A673 (cell line): ENCODE results near the gene PARD3. TPM values are rescaled to one million over a fixed set of nuclear protein-coding genes. Genes with fewer than 3 reads are reported as not detected.

Experiments used
- BruUV-seq: library from RNA; stranded (reverse); fragments of 400-500 nt; replicated peaks from 2 replicates; lab custom pipeline; 2021; lab: Mats Ljungman, UMichigan
- CTCF ChIA-PET: fragments of 300-600 bp; sonication (Branson Sonifier 250); formaldehyde crosslinking; loops from one replicate; lab custom pipeline; 2022; ENCODE audit warnings: antibody characterized with exemption; lab: Charles Lee
- POLR2A ChIA-PET: fragments of 300-600 bp; sonication (Branson Sonifier 250); formaldehyde crosslinking; loops from one replicate; lab custom pipeline; 2022; ENCODE audit warnings: antibody characterized with exemption; ENCODE audit not compliant: low non-redundant PET; lab: Charles Lee
- DNase-seq: peaks from one replicate; pipeline ENCODE4 v3.0.0-alpha.2; 2015; ENCODE audit warnings: low spot score
- H3K27ac ChIP-seq: fragments of 200-600 bp; sonication (generic); 2 replicates; pipeline ENCODE4 v1.5.1; 2016; ENCODE audit warnings: mixed run types, low read depth, mild to moderate bottlenecking, mixed read lengths, antibody characterized with exemption, low read length; ENCODE audit not compliant: poor library complexity, severe bottlenecking
- H3K27me3 ChIP-seq: fragments of 200-600 bp; sonication (generic); replicated peaks from 2 replicates; pipeline ENCODE4 v1.6.1; 2017; ENCODE audit warnings: mixed run types, low read depth, mild to moderate bottlenecking, mixed read lengths, antibody characterized with exemption, low read length; ENCODE audit not compliant: insufficient read depth, poor library complexity
- H3K36me3 ChIP-seq: fragments of 200-600 bp; sonication (generic); 2 replicates; pipeline ENCODE4 v1.6.1; 2016; ENCODE audit warnings: mixed run types, mild to moderate bottlenecking, mixed read lengths, antibody characterized with exemption, low read length; ENCODE audit not compliant: insufficient read depth, poor library complexity, severe bottlenecking
- H3K4me1 ChIP-seq: fragments of 200-600 bp; sonication (generic); 2 replicates; pipeline ENCODE4 v1.6.1; 2017; ENCODE audit warnings: mixed run types, mild to moderate bottlenecking, mixed read lengths, antibody characterized with exemption, low read length; ENCODE audit not compliant: insufficient read depth, poor library complexity, severe bottlenecking
- H3K4me3 ChIP-seq: fragments of 200-600 bp; sonication (generic); 2 replicates; pipeline ENCODE4 v1.5.1; 2016; ENCODE audit warnings: low read depth, mixed run types, mild to moderate bottlenecking, mixed read lengths, low read length; ENCODE audit not compliant: poor library complexity, severe bottlenecking
- H3K9me3 ChIP-seq: fragments of 200-600 bp; sonication (generic); 2 replicates; pipeline ENCODE4 v1.6.1; 2016; ENCODE audit warnings: mixed run types, low read depth, mild to moderate bottlenecking, mixed read lengths, antibody characterized with exemption, low read length; ENCODE audit not compliant: poor library complexity, severe bottlenecking
- EZH2 ChIP-seq: fragments of 200-600 bp; sonication (generic); IDR thresholded peaks from 2 replicates; pipeline ENCODE4 v1.6.1; 2017; ENCODE audit warnings: borderline replicate concordance, low read depth, mild to moderate bottlenecking, mixed read lengths, antibody characterized with exemption, low read length; ENCODE audit not compliant: poor library complexity, severe bottlenecking
- intact Hi-C: fragments of 100-400 bp; cut with micrococcal nuclease; formaldehyde crosslinking; loops from one replicate; pipeline ENCODE4 v1.10.0; 2022; ENCODE audit not compliant: unreplicated experiment
- total RNA-seq: library from RNA; stranded (reverse); gene quantifications from 2 replicates; pipeline ENCODE4 v1.2.3, GENCODE V29; 2021
- TF ChIP-seq, protein P1 (sequence below): fragments of 300-800, 200-600 bp; sonication (generic); conservative IDR thresholded peaks from 2 replicates; pipeline ENCODE4 v1.5.1; 2017; ENCODE audit warnings: low read depth, mild to moderate bottlenecking, antibody characterized with exemption, low read length, moderate library complexity, mixed read lengths

The PARD3 gene
- total RNA-seq, 1 experiment from 2014 or later: 28.0 TPM

GRCh38 chr10:34771525-34771924 lies 43.6 kb downstream of the PARD3 start:
- H3K4me3 ChIP-seq: no peak overlapping the region
- DNase-seq: no peak
- peaks cover 12% of the 10 kb centered on the region for H3K27me3 ChIP-seq
- TF ChIP-seq EZH2: no peak
- TF ChIP-seq, protein P1, sequence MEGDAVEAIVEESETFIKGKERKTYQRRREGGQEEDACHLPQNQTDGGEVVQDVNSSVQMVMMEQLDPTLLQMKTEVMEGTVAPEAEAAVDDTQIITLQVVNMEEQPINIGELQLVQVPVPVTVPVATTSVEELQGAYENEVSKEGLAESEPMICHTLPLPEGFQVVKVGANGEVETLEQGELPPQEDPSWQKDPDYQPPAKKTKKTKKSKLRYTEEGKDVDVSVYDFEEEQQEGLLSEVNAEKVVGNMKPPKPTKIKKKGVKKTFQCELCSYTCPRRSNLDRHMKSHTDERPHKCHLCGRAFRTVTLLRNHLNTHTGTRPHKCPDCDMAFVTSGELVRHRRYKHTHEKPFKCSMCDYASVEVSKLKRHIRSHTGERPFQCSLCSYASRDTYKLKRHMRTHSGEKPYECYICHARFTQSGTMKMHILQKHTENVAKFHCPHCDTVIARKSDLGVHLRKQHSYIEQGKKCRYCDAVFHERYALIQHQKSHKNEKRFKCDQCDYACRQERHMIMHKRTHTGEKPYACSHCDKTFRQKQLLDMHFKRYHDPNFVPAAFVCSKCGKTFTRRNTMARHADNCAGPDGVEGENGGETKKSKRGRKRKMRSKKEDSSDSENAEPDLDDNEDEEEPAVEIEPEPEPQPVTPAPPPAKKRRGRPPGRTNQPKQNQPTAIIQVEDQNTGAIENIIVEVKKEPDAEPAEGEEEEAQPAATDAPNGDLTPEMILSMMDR: no peak
- no peaks in the 10 kb centered on the region for H3K9me3 ChIP-seq
- no peaks in the 10 kb centered on the region for H3K36me3 ChIP-seq
- intact Hi-C loops: no loop called here
- no peak overlapping the region for H3K27ac ChIP-seq
- ChIA-PET POLR2A (no interaction called here), CTCF (no interaction called here)
- no TSS peak for BruUV-seq
- H3K4me1 ChIP-seq: peaks cover 32% of the 10 kb centered on the region

DNA sequence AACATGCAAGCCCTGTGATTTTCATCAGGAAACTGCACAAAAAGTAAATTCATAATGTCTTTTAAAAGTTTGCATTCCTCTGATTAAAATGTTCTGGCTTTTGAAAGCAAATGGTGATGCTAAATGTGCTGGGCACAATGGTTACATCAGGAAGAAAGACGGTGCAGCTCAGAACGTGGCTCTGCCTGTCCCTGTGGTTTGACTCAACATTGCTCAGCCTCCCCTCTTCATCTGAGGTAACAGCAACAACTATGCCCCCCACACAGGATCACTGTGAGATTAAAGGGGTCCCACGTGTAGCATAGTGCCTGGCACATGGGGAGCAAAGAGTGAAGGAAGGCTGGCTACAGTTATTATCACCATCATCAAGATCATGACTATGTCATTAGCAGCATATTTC lies 44.0 kb downstream of the PARD3 start:
- no peak for DNase-seq
- no peak overlapping the region for H3K27ac ChIP-seq
- peaks cover 12% of the 10 kb centered on the region for H3K27me3 ChIP-seq
- CTCF ChIA-PET: no interaction called here
- no peaks in the 10 kb centered on the region for H3K36me3 ChIP-seq
- POLR2A ChIA-PET: no interaction called here
- H3K9me3 ChIP-seq: no peaks in the 10 kb centered on the region
- intact Hi-C loops: no loop called here
- H3K4me3 ChIP-seq: no peak overlapping the region
- peaks cover 31% of the 10 kb centered on the region for H3K4me1 ChIP-seq
- TF ChIP-seq EZH2: no peak
- TF ChIP-seq, protein P1: no peak
- no TSS peak for BruUV-seq

GRCh38 chr10:34769899-34770298 lies 45.2 kb downstream of the PARD3 start:
- POLR2A ChIA-PET: no interaction called here
- H3K4me3 ChIP-seq: no peak overlapping the region
- CTCF ChIA-PET: no interaction called here
- H3K9me3 ChIP-seq: no peaks in the 10 kb centered on the region
- H3K36me3 ChIP-seq: no peaks in the 10 kb centered on the region
- H3K27me3 ChIP-seq: peaks cover 12% of the 10 kb centered on the region
- TF ChIP-seq, protein P1: no peak
- TF ChIP-seq EZH2: no peak
- no peak overlapping the region for H3K27ac ChIP-seq
- peaks cover 42% of the 10 kb centered on the region for H3K4me1 ChIP-seq
- no peak for DNase-seq
- no TSS peak for BruUV-seq
- intact Hi-C loops: no loop called here
